SK-N-SH (cell line): Measurements from ENCODE around the gene SLC13A3.

Experiments
- CTCF ChIP-seq: fragments of 200-600 bp; sonication (generic); IDR thresholded peaks from 2 replicates; pipeline ENCODE4 v1.6.1; 2017; ENCODE audit warnings: antibody characterized with exemption, mild to moderate bottlenecking, moderate library complexity
- POLR2AphosphoS5 ChIP-seq: IDR thresholded peaks from 2 replicates; pipeline ENCODE4 v1.6.1; 2012; ENCODE audit warnings: low read depth, low read length

- TF ChIP-seq POLR2AphosphoS5 (no peak), CTCF (no peak)
Observed at GRCh38 chr20:46626758-46627157, 24.5 kb downstream of the SLC13A3 start.
